NCI-H146 treated with DMSO at 0.1 percent for 48 hours (cell line): ENCODE results near the gene SARDH.

Experiments
- DNase-seq: peaks from one replicate; lab custom pipeline; 2025; ENCODE audit not compliant: unreplicated experiment; lab: John Stamatoyannopoulos, UW

Gene SARDH

DNA sequence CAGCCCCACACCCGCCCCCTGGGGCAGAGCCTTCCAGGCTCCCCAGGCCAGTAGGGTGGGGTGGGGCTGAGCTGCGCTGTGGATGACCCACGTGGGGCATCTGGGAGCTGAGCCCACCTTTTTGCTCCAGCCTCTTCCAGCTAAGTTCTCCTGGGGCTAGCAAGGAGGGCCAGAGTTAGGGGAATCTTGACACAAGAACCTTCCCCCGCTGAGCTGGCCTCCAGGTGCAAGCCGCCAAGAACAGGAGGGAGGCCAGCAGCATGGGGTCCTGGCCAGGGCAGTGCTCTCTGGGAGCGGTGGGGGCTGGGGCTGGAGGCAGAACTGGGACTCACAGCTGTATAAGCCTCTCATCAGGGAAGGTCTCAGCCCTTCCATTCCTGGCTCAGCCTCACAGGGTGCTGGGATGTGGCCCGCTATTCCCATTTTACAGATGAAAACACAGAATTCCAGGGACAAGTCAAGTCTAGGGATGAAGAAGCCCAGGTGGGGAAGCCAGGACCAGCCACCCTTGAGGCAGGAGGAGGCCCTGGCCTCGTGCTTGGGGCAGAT is 21.5 kb downstream of the SARDH start:
- peak; percentile 10 for DNase-seq

- DNase-seq, result no peak
Observed at GRCh38 chr9:133715866-133716563, 22.1 kb downstream of the SARDH start.

DNA sequence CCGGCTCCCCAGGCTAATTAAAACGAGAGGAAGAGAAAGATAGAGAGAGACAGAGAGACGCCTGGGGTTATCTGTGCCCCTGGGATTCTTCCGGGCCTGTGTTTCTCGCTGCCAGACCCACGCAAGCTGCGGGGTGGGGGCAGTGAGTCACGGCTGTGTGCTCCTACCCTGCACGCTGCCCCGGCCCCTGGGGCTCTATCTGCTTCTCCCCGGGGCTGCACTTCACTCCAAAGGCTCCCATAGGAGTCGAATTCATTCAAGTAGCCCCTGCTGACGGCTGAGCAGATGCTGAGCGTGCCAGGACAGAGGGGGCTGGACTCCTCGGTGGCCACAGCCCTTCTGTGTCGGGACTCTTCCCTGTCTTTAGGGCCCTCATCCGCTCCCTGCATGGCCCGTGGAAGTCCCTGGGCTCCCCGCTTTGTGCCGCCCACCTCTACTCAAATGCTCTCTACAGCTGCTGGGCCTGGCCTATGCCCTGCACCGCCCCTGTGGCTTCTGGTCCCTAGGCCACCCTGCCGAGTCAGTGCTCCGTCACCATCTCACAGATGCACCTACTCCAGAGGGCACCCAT is 22.8 kb downstream of the SARDH start:
- no peak for DNase-seq

DNA sequence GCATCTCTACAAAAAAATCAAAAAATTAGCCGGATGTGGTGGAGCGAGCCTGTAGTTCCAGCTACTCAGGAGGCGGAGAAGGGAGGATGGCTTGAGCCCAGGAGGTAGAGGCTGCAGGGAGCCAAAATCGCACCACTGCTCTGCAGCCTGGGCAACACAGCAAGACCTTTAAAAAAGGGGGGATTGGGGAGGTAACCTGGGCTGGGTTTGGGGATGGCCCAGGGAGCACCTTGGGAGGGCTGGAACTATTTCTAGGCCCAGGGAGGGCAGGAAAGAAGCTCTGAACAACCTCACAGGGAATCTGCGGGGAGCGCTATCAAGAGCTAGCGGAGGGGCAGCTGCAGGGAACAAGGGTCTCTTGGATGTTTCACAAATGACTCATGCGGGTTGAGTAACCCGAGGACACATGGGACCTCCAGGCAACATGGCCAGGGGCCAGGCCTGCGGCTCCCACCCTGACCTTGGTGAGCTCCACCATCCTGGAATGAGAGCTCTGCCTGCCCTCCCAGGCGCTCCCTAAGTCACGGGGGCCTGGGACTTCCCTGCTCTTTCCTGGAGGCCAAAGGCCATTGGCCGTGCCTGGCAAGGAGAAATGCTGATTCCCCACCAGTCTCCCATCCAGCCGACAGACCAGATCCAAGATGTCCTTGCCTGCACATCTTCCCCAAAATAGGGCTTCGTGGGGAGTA is 23.4 kb downstream of the SARDH start:
- no peak for DNase-seq

DNA sequence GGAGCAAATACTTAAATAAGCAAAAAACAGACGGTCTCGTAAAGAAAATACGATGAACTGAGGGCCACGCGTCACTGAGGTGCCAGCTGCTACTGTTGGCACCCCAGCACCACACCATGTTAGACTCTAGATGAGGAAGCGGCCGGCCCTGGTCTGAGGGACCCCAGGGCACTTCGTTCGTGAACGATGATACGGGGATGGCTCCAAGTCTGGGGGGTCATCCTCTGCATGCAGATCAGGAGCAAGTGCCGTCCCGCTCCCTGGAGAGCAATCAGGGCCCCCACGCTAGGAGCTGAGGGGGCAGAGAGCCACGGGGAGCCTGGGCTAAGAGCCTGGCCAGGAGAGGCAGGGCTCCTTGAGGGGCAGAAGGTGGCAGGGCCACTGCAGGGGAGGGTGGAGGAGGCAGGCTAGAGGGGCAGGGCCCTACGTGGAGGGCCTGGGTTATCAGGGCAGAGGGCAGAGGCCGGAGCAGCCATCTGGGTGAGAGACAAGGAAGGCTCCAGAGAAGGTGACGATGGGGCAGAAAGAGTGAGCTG is 24.1 kb downstream of the SARDH start:
- DNase-seq, result no peak

DNA sequence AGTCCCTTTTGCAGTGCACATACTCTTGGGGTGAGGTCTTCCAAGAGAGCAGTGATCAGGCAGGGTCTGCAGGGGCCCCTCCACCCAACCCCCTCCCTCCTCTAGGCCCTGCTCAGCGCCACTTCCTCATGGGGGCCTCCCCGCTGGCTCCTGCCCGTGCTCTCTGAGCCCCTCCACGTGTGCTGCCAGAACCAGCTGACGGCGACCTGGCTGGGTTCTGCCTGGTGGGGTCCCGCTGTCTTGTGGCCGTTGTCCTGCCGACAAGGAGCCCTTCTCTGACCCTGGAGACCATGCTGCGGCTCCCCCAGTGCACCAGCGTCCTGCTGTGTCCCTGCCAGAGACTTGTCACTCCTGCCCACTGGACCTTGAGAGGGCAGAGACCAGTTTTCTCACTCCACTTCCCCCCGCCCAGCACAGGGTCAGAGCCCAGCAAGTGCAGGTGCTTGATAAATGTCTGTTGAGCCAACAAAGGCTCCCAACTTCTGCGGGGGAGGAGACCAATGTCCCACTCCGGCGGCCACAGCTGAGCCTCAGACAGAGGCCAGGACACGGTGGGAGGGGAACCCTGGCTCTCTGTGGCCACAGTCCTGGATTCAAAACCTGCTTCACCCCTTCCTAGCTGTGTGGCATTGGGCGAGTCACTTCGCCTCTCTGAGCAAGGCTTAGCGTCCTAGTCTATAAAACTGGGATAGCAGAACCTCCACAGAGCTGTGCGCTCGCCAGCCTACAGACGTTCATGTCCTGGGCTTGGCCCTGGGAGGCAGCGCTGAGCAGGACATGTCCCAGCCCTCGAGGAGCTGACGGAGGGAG is 24.8 kb downstream of the SARDH start:
- no peak for DNase-seq

DNA sequence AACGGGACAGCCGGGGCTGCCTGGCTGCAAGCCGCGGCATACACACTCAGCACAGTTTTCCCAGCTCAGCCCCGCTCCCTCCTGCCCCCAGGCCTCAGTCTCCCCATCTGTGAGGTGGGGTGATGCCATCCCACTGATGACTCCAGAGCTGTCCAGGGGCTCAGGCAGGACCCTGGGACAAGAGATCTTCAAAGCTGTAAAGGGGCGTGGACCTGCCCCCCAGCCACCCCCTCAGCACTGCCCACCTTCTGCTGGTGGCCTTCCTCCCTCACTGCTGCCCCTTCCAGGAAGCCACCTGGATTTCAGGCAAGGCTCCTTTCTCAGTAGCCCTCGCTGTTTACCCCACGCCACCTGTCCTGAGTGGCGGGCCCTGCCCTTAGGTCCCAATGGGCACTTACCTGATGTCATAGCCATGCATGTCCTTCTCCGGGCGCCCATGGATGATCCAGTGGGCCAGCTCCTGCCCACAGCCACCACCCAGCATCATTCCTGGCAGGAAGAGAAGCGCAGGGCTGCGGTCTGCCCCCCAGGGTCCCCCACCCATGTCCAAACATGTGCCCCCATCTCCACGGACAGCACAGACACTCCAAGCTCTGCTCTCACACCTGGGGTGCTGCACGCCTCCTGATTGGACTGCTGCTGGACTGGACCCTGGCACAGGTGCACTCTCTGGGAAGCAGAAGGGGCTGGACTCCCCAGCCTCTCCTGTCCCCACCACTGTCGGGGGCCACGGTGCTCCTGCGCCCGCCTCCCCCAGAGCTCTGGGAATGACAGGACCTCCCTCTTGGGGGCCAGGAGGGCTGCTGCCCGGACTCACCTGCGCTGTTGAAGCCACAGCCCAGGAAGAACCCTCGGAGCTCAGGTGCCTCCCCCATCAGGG is 25.7 kb downstream of the SARDH start:
- no peak for DNase-seq

DNA sequence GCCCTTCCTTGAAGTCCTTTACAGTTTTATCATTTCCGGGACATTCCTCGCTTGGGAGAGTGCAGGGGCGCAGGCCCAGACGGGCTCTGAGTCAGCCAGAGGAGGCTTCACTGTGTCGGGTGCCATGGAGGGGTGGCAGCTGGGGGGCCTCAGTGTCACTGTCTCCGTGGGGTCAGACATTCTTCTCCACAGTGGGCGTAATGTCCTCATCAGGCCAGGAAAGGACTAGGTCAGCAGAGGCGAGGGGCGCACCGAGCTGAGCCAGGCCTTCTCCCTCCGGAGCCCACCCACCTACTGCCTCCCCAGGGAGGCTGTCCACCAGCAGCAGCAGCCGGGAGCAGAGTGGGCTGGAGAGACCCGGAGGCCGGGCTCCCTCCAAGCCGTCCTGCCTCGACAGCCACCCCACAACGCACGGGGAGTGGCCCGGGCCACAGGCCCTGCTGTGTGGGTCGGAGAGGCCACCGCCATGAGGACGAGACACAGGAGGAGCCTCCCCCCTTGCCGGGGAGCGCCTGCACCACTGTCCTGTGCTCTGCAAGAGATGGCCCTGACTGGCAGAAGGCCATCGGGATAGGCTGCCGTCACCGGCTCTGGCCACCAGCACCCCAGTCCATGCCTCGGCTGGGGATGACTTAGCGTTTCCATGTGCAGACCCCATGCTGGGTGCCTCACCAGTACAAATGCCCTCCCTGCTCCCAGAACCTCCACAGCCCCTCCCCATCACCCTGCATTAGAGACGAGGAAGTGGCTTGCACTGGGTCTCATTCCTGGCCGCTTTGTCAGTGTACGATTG is 26.5 kb downstream of the SARDH start:
- no peak for DNase-seq

- DNase-seq, result no peak
Observed at GRCh38 chr9:133710661-133711427, 27.3 kb downstream of the SARDH start.

GRCh38 chr9:133709691-133710571 is 28.2 kb downstream of the SARDH start:
- DNase-seq, result no peak

- DNase-seq, result no peak
Observed at GRCh38 chr9:133709015-133709611, 29.0 kb downstream of the SARDH start.

GRCh38 chr9:133708246-133709014 is 29.7 kb downstream of the SARDH start:
- DNase-seq, result no peak

- no peak for DNase-seq
Observed at GRCh38 chr9:133707763-133708245, 30.3 kb downstream of the SARDH start.

GRCh38 chr9:133707065-133707762 is 30.9 kb downstream of the SARDH start:
- DNase-seq, result no peak

GRCh38 chr9:133706307-133707050 is 31.7 kb downstream of the SARDH start:
- no peak for DNase-seq
